AG09319 (cell line): ENCODE data around the gene COA3.

Experiments
- DNase-seq: peaks from one replicate; pipeline ENCODE4 v3.0.0-alpha.2; 2010; ENCODE audit warnings: low read depth; ENCODE audit errors: extremely low read depth
- CTCF ChIP-seq: IDR thresholded peaks from 2 replicates; pipeline ENCODE4 v1.5.1; 2011; ENCODE audit warnings: low read depth, mild to moderate bottlenecking, inconsistent platforms, low read length, moderate library complexity

The COA3 gene

GRCh38 chr17:42798383-42799380 lies at the start of gene COA3, which contains the start of gene CNTD1:
COA3 (minus strand) TSS chr17:42798704; CDS start chr17:42798681, 23 bp downstream.
CNTD1 (plus strand) TSS chr17:42798861; CDS start chr17:42799068, 207 bp downstream.
- DNase-seq, result peak; percentile 49
- no peak for TF ChIP-seq CTCF

- no peak for TF ChIP-seq CTCF
- no peak for DNase-seq
Measured at GRCh38 chr17:42848093-42848492, 49.6 kb upstream of the COA3 start.

GRCh38 chr17:42846594-42847280 lies 48.2 kb upstream of the COA3 start:
- peak; percentile 3 for DNase-seq
- no peak for TF ChIP-seq CTCF

- no peak for TF ChIP-seq CTCF
- no peak for DNase-seq
Measured at GRCh38 chr17:42845918-42846593, 47.6 kb upstream of the COA3 start.

- no peak for TF ChIP-seq CTCF
- DNase-seq, result no peak
Measured at GRCh38 chr17:42845556-42845917, 47.0 kb upstream of the COA3 start.

- DNase-seq, result no peak
- TF ChIP-seq CTCF, result no peak
Measured at GRCh38 chr17:42844761-42845555, 46.5 kb upstream of the COA3 start.
